MM.1S (cell line): ENCODE results near the gene CNTN5.

ENCODE experiments used
- DNase-seq: peaks from one replicate; pipeline ENCODE4 v3.0.0-alpha.2; 2015
- H2AFZ ChIP-seq: fragments of 300-600 bp; sonication (generic); 2 replicates; pipeline ENCODE4 v1.6.0; 2016; ENCODE audit warnings: antibody characterized with exemption, low read length
- H3F3A ChIP-seq: fragments of 300-600 bp; sonication (generic); 2 replicates; pipeline ENCODE4 v1.6.1; 2016; ENCODE audit warnings: mild to moderate bottlenecking, antibody characterized with exemption, low read length, moderate library complexity, mixed read lengths; ENCODE audit not compliant: insufficient read depth
- H3K27ac ChIP-seq: fragments of 300-600 bp; sonication (generic); 2 replicates; pipeline ENCODE4 v1.5.1; 2016; ENCODE audit warnings: mild to moderate bottlenecking, low read length
- H3K27me3 ChIP-seq: fragments of 300-600 bp; sonication (generic); replicated peaks from 2 replicates; pipeline ENCODE4 v1.6.0; 2016; ENCODE audit warnings: low read length; ENCODE audit not compliant: insufficient read depth
- H3K36me3 ChIP-seq: fragments of 300-600 bp; sonication (generic); replicated peaks from 2 replicates; pipeline ENCODE4 v1.6.1; 2016; ENCODE audit warnings: mild to moderate bottlenecking, low read length, mixed read lengths; ENCODE audit not compliant: insufficient read depth
- H3K4me1 ChIP-seq: fragments of 300-600 bp; sonication (generic); 2 replicates; pipeline ENCODE4 v1.6.1; 2016; ENCODE audit warnings: low read length, mixed read lengths
- H3K4me2 ChIP-seq: fragments of 300-600 bp; sonication (generic); 2 replicates; pipeline ENCODE4 v1.6.0; 2016; ENCODE audit warnings: low read depth, low read length
- H3K4me3 ChIP-seq: fragments of 300-600 bp; sonication (generic); 2 replicates; pipeline ENCODE4 v1.5.1; 2016; ENCODE audit warnings: low read length, mixed read lengths
- H3K79me2 ChIP-seq: fragments of 300-600 bp; sonication (generic); 2 replicates; pipeline ENCODE4 v1.6.1; 2016; ENCODE audit warnings: mixed run types, low read length, mixed read lengths
- H3K9ac ChIP-seq: fragments of 300-600 bp; sonication (generic); 2 replicates; pipeline ENCODE4 v1.6.1; 2016; ENCODE audit warnings: low read length, mixed read lengths
- H3K9me2 ChIP-seq: fragments of 300-600 bp; sonication (generic); replicated peaks from 2 replicates; pipeline ENCODE4 v1.6.1; 2016; ENCODE audit warnings: mild to moderate bottlenecking, low read length, mixed read lengths; ENCODE audit not compliant: insufficient read depth
- H3K9me3 ChIP-seq: fragments of 300-600 bp; sonication (generic); replicated peaks from 2 replicates; pipeline ENCODE4 v1.6.1; 2016; ENCODE audit warnings: mild to moderate bottlenecking, low read length, mixed read lengths; ENCODE audit not compliant: insufficient read depth
- H4K20me1 ChIP-seq: fragments of 300-600 bp; sonication (generic); 2 replicates; pipeline ENCODE4 v1.6.1; 2016; ENCODE audit warnings: mild to moderate bottlenecking, low read length, moderate library complexity, mixed read lengths; ENCODE audit not compliant: insufficient read depth
- EZH2 ChIP-seq: fragments of 300-600 bp; sonication (generic); optimal IDR thresholded peaks from 2 replicates; pipeline ENCODE3; 2017; ENCODE audit warnings: low read depth, mild to moderate bottlenecking, antibody characterized with exemption, low read length, mixed read lengths
- EZH2phosphoT487 ChIP-seq: fragments of 300-600 bp; sonication (generic); IDR thresholded peaks from 2 replicates; pipeline ENCODE4 v1.6.1; 2018; ENCODE audit warnings: antibody characterized with exemption, low read length
- TF ChIP-seq, protein P1 (sequence below): fragments of 300-600 bp; sonication (generic); IDR thresholded peaks from 2 replicates; pipeline ENCODE4 v1.5.1; 2016; ENCODE audit warnings: antibody characterized with exemption, low read length, mixed read lengths

The CNTN5 gene

DNA sequence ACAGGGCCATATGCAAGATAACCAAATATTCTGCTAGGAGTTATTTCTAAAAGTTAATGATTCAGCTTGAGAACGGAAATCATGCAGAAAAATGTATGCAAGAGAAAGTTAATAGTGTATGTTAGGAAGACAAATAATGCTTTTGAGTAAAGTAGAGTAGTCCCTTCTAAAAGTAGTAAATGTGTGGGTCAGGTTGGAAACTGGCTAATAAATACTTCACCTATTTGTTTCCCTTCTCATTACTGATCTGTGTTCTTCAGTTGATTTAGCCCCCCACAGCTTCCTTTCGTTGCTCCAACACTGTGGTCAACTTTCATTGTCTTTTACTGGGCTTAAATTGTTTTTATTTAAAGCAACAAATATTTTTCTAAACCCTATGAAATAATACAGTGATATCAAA, 444.2 kb downstream of the CNTN5 start:
- no peak overlapping the region for H3K9ac ChIP-seq
- no peaks in the 10 kb centered on the region for H3K9me2 ChIP-seq
- no peak overlapping the region for H3K27ac ChIP-seq
- DNase-seq, result no peak
- H3K9me3 ChIP-seq, result no peaks in the 10 kb centered on the region
- H4K20me1 ChIP-seq, result no peaks in the 10 kb centered on the region
- no peak overlapping the region for H2AFZ ChIP-seq
- TF ChIP-seq, protein P1, sequence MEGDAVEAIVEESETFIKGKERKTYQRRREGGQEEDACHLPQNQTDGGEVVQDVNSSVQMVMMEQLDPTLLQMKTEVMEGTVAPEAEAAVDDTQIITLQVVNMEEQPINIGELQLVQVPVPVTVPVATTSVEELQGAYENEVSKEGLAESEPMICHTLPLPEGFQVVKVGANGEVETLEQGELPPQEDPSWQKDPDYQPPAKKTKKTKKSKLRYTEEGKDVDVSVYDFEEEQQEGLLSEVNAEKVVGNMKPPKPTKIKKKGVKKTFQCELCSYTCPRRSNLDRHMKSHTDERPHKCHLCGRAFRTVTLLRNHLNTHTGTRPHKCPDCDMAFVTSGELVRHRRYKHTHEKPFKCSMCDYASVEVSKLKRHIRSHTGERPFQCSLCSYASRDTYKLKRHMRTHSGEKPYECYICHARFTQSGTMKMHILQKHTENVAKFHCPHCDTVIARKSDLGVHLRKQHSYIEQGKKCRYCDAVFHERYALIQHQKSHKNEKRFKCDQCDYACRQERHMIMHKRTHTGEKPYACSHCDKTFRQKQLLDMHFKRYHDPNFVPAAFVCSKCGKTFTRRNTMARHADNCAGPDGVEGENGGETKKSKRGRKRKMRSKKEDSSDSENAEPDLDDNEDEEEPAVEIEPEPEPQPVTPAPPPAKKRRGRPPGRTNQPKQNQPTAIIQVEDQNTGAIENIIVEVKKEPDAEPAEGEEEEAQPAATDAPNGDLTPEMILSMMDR, result no peak
- no peak for TF ChIP-seq EZH2phosphoT487
- no peak for TF ChIP-seq EZH2
- no peak overlapping the region for H3K4me2 ChIP-seq
- no peaks in the 10 kb centered on the region for H3K36me3 ChIP-seq
- H3F3A ChIP-seq, result no peaks in the 10 kb centered on the region
- H3K4me3 ChIP-seq, result no peak overlapping the region
- H3K4me1 ChIP-seq, result no peaks in the 10 kb centered on the region
- no peaks in the 10 kb centered on the region for H3K27me3 ChIP-seq
- no peaks in the 10 kb centered on the region for H3K79me2 ChIP-seq

DNA sequence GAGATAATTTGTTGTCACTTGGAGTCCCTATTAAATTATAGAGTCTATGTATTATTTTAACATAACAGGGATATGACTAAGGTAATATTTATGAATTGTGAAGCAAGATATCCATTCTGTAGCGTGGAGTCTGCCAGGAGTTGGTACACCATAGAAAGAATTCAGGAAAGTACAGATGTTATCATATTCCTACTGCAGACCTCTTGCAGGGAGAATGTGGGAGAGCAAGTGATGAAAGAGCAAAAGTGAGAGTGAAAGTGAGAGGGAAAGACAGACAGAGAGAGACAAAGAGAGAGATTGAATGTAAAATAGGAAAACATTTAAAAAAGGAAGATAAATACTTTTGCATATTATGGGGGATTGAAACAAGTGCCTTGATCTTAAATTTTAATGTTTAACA, 468.8 kb downstream of the CNTN5 start:
- no peaks in the 10 kb centered on the region for H3F3A ChIP-seq
- DNase-seq, result no peak
- no peaks in the 10 kb centered on the region for H3K79me2 ChIP-seq
- H3K36me3 ChIP-seq, result no peaks in the 10 kb centered on the region
- no peaks in the 10 kb centered on the region for H4K20me1 ChIP-seq
- no peak overlapping the region for H2AFZ ChIP-seq
- no peak for TF ChIP-seq EZH2
- TF ChIP-seq, protein P1, result no peak
- TF ChIP-seq EZH2phosphoT487, result no peak
- no peaks in the 10 kb centered on the region for H3K27me3 ChIP-seq
- no peaks in the 10 kb centered on the region for H3K4me1 ChIP-seq
- H3K4me2 ChIP-seq, result no peak overlapping the region
- H3K9ac ChIP-seq, result no peak overlapping the region
- H3K9me2 ChIP-seq, result no peaks in the 10 kb centered on the region
- H3K27ac ChIP-seq, result no peak overlapping the region
- H3K4me3 ChIP-seq, result no peak overlapping the region
- no peaks in the 10 kb centered on the region for H3K9me3 ChIP-seq

DNA sequence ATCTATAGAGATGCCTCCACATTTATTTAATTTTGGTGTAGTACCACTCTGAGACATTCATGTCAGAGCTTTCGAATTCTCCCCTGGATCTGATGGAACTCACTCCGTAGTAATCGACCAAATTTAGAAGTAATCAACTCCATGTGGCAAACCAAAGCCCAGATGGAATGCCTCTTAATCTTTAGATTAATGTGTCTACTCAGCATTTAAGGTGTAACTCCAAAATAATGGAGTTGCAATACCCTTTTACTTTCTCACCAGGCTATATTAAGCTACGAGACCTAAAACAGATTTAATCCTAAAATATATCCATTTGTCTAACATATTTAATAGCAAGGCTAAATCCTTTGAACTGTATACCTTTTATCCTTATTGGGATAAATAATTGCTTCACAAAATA, 473.3 kb downstream of the CNTN5 start:
- H2AFZ ChIP-seq, result no peak overlapping the region
- no peak for DNase-seq
- no peak overlapping the region for H3K27ac ChIP-seq
- H3K9me2 ChIP-seq, result no peaks in the 10 kb centered on the region
- H3K4me2 ChIP-seq, result no peak overlapping the region
- H3F3A ChIP-seq, result no peaks in the 10 kb centered on the region
- H3K4me3 ChIP-seq, result no peak overlapping the region
- no peaks in the 10 kb centered on the region for H3K4me1 ChIP-seq
- H3K27me3 ChIP-seq, result no peaks in the 10 kb centered on the region
- no peaks in the 10 kb centered on the region for H4K20me1 ChIP-seq
- no peaks in the 10 kb centered on the region for H3K36me3 ChIP-seq
- H3K9me3 ChIP-seq, result no peaks in the 10 kb centered on the region
- H3K9ac ChIP-seq, result no peak overlapping the region
- TF ChIP-seq EZH2phosphoT487 (no peak), EZH2 (no peak)
- TF ChIP-seq, protein P1, result no peak
- H3K79me2 ChIP-seq, result no peaks in the 10 kb centered on the region
